SK-N-SH treated with all-trans-retinoic acid at 6 μM for 48 hours (cell line): ENCODE measurements around the gene TSSK6.

Experiments
- ATAC-seq: fragments of 200-7000 bp; cut with Tn5 transposase; 3 replicates; pipeline ENCODE4 v1.9.1; 2020; ENCODE audit warnings: mild to moderate bottlenecking, moderate library complexity
- ARNTL ChIP-seq: fragments of 450-650 bp; formaldehyde crosslinking; IDR thresholded peaks from 2 replicates; pipeline ENCODE4 v1.5.0; 2020; ENCODE audit warnings: low read depth, mild to moderate bottlenecking, moderate library complexity, borderline replicate concordance
- BACH2 ChIP-seq: fragments of 250-450 bp; sonication (Bioruptor Pico); IDR thresholded peaks from 2 replicates; pipeline ENCODE4 v1.9.0; 2021; ENCODE audit warnings: mild to moderate bottlenecking, borderline replicate concordance
- CSDC2 ChIP-seq: fragments of 250-450 bp; sonication (Bioruptor Pico); IDR thresholded peaks from 2 replicates; pipeline ENCODE4 v1.5.0; 2020; ENCODE audit warnings: mild to moderate bottlenecking, moderate library complexity
- CSRNP3 ChIP-seq: fragments of 250-450 bp; sonication (Bioruptor Pico); IDR thresholded peaks from 2 replicates; pipeline ENCODE4 v1.5.1; 2021; ENCODE audit warnings: mild to moderate bottlenecking, moderate library complexity
- ESRRG ChIP-seq: fragments of 250-450 bp; sonication (Bioruptor Pico); IDR thresholded peaks from 2 replicates; pipeline ENCODE4 v1.6.1; 2021; ENCODE audit warnings: mild to moderate bottlenecking
- GLIS3 ChIP-seq: fragments of 250-450 bp; sonication (Bioruptor Pico); IDR thresholded peaks from 2 replicates; pipeline ENCODE4 v1.5.0; 2020; ENCODE audit warnings: mild to moderate bottlenecking, moderate library complexity
- ISL1 ChIP-seq: fragments of 250-450 bp; sonication (Bioruptor Pico); IDR thresholded peaks from 2 replicates; pipeline ENCODE4 v2.1.2; 2022; ENCODE audit warnings: mild to moderate bottlenecking, moderate library complexity
- OSR1 ChIP-seq: fragments of 250-450 bp; sonication (Bioruptor Pico); IDR thresholded peaks from 2 replicates; pipeline ENCODE4 v1.8.0; 2022; ENCODE audit warnings: moderate library complexity, mild to moderate bottlenecking, inconsistent platforms
- PATZ1 ChIP-seq: fragments of 250-450 bp; sonication (Bioruptor Pico); IDR thresholded peaks from 2 replicates; pipeline ENCODE4 v1.8.0; 2020; ENCODE audit warnings: mild to moderate bottlenecking, moderate library complexity, borderline replicate concordance
- POU6F1 ChIP-seq: fragments of 250-450 bp; sonication (Bioruptor Pico); IDR thresholded peaks from 2 replicates; pipeline ENCODE4 v1.8.0; 2021; ENCODE audit warnings: low read depth, mild to moderate bottlenecking, moderate library complexity, borderline replicate concordance
- PPARA ChIP-seq: fragments of 250-450 bp; sonication (Bioruptor Pico); IDR thresholded peaks from 2 replicates; pipeline ENCODE4 v1.5.0; 2020; ENCODE audit warnings: mild to moderate bottlenecking, borderline replicate concordance
- RARB ChIP-seq: fragments of 250-450 bp; sonication (Bioruptor Pico); IDR thresholded peaks from 2 replicates; pipeline ENCODE4 v1.8.0; 2021; ENCODE audit warnings: mild to moderate bottlenecking, moderate library complexity
- SNAI2 ChIP-seq: fragments of 250-450 bp; sonication (Bioruptor Pico); IDR thresholded peaks from 2 replicates; pipeline ENCODE4 v1.5.0; 2020; ENCODE audit warnings: mild to moderate bottlenecking, moderate library complexity
- TCF4 ChIP-seq: fragments of 250-450 bp; sonication (Bioruptor Pico); IDR thresholded peaks from 2 replicates; pipeline ENCODE4 v1.8.0; 2021; ENCODE audit warnings: mild to moderate bottlenecking, moderate library complexity, borderline replicate concordance
- TOX ChIP-seq: fragments of 250-450 bp; sonication (Bioruptor Pico); IDR thresholded peaks from 2 replicates; pipeline ENCODE4 v1.8.0; 2021; ENCODE audit warnings: mild to moderate bottlenecking, moderate library complexity, borderline replicate concordance
- TSHZ2 ChIP-seq: fragments of 250-450 bp; sonication (Bioruptor Pico); IDR thresholded peaks from 2 replicates; pipeline ENCODE4 v1.5.0; 2020; ENCODE audit warnings: mild to moderate bottlenecking, moderate library complexity
- ZC3H10 ChIP-seq: fragments of 250-450 bp; sonication (Bioruptor Pico); IDR thresholded peaks from 2 replicates; pipeline ENCODE4 v1.5.1; 2021; ENCODE audit warnings: mild to moderate bottlenecking, moderate library complexity
- ZFP3 ChIP-seq: fragments of 250-450 bp; sonication (Bioruptor Pico); IDR thresholded peaks from 2 replicates; pipeline ENCODE4 v1.5.0; 2020; ENCODE audit warnings: mild to moderate bottlenecking, moderate library complexity
- ZFP30 ChIP-seq: fragments of 450-650 bp; formaldehyde crosslinking; IDR thresholded peaks from 2 replicates; pipeline ENCODE4 v1.5.0; 2022; ENCODE audit warnings: mild to moderate bottlenecking, moderate library complexity
- ZNF70 ChIP-seq: fragments of 450-650 bp; formaldehyde crosslinking; IDR thresholded peaks from 2 replicates; pipeline ENCODE4 v1.5.0; 2020; ENCODE audit warnings: mild to moderate bottlenecking, moderate library complexity
- ZNF8 ChIP-seq: fragments of 450-650 bp; formaldehyde crosslinking; IDR thresholded peaks from 2 replicates; pipeline ENCODE4 v1.5.0; 2020; ENCODE audit warnings: mild to moderate bottlenecking, moderate library complexity

The TSSK6 gene

GRCh38 chr19:19527371-19527656 is 12.0 kb upstream of the TSSK6 start:
- no peak for TF ChIP-seq TCF4
- TF ChIP-seq ZNF8 (CRISPR knock-in tag) = no peak
- no peak for TF ChIP-seq BACH2
- no peak for TF ChIP-seq TSHZ2
- TF ChIP-seq SNAI2 = no peak
- TF ChIP-seq ZFP3 (CRISPR knock-in tag) = no peak
- TF ChIP-seq ZFP30 (CRISPR knock-in tag) = no peak
- TF ChIP-seq ARNTL (CRISPR knock-in tag) = no peak
- TF ChIP-seq ZNF70 (CRISPR knock-in tag) = no peak
- TF ChIP-seq CSDC2 (CRISPR knock-in tag) = no peak
- TF ChIP-seq POU6F1 (CRISPR knock-in tag) = no peak
- TF ChIP-seq RARB = no peak
- no peak for TF ChIP-seq PATZ1 (CRISPR knock-in tag)
- TF ChIP-seq OSR1 (CRISPR knock-in tag) = no peak
- TF ChIP-seq ESRRG = no peak
- no peak for TF ChIP-seq ISL1
- no peak for TF ChIP-seq ZC3H10 (CRISPR knock-in tag)
- ATAC-seq = no peak

GRCh38 chr19:19526581-19527370 is 11.4 kb upstream of the TSSK6 start:
- no peak for ATAC-seq
- no peak for TF ChIP-seq GLIS3 (CRISPR knock-in tag)
- TF ChIP-seq ZFP30 (CRISPR knock-in tag) = no peak
- TF ChIP-seq POU6F1 (CRISPR knock-in tag) = no peak
- no peak for TF ChIP-seq CSDC2 (CRISPR knock-in tag)
- TF ChIP-seq RARB = no peak
- no peak for TF ChIP-seq ESRRG
- TF ChIP-seq PPARA (CRISPR knock-in tag) = no peak
- TF ChIP-seq CSRNP3 (CRISPR knock-in tag) = no peak
- no peak for TF ChIP-seq SNAI2
- no peak for TF ChIP-seq TSHZ2
- TF ChIP-seq ZC3H10 (CRISPR knock-in tag) = no peak
- no peak for TF ChIP-seq ZNF70 (CRISPR knock-in tag)
- no peak for TF ChIP-seq TOX (CRISPR knock-in tag)
